Renal pelvis (tissue), 4 donors: Measurements from ENCODE around the gene DCST2. TPM values are rescaled to one million over a fixed set of nuclear protein-coding genes. Genes with fewer than 3 reads are reported as not detected.

Experiments used
- DNase-seq: peaks from one replicate; pipeline ENCODE4 v3.0.0-alpha.2; 2013
- polyA plus RNA-seq, 3 donors: library from polyadenylated mRNA; unstranded; fragments of 120-200 nt; gene quantifications; one replicate each; pipeline ENCODE4 v1.2.1, GENCODE V29; 2013; ENCODE audit not compliant: insufficient read length in 3 of 3

DCST2 gene
- polyA plus RNA-seq, 3 donors: 1.9 to 2.8 (median 2.2) TPM

- DNase-seq: peak; percentile 65
Observed at GRCh38 chr1:155050560-155051341, 17.2 kb upstream of the DCST2 start, which contains the start of gene ADAM15. TSS of gene ADAM15 (plus strand) at chr1:155051316. CDS start at chr1:155051387, 71 bp downstream.

- no peak for DNase-seq
Observed at GRCh38 chr1:155049651-155050559, 16.3 kb upstream of the DCST2 start.

GRCh38 chr1:155048449-155049334, 15.1 kb upstream of the DCST2 start:
- DNase-seq: no peak

GRCh38 chr1:155044812-155045657, 11.5 kb upstream of the DCST2 start:
- DNase-seq: peak; percentile 36

GRCh38 chr1:155044365-155044764, 10.8 kb upstream of the DCST2 start:
- no peak for DNase-seq

- DNase-seq: no peak
Observed at GRCh38 chr1:155043793-155044192, 10.2 kb upstream of the DCST2 start.

GRCh38 chr1:155043301-155043702, 9.7 kb upstream of the DCST2 start:
- DNase-seq: no peak

GRCh38 chr1:155042789-155043188, 9.2 kb upstream of the DCST2 start:
- DNase-seq: no peak

- no peak for DNase-seq
Observed at GRCh38 chr1:155040358-155041093, 6.9 kb upstream of the DCST2 start.

- DNase-seq: no peak
Observed at GRCh38 chr1:155039308-155039669, 5.7 kb upstream of the DCST2 start.

- no peak for DNase-seq
Observed at GRCh38 chr1:155038602-155039307, 5.2 kb upstream of the DCST2 start.

- DNase-seq: no peak
Observed at GRCh38 chr1:155037851-155038441, 4.4 kb upstream of the DCST2 start.

- DNase-seq: no peak
Observed at GRCh38 chr1:155037043-155037442, 3.5 kb upstream of the DCST2 start.

GRCh38 chr1:155035936-155036335, 2.4 kb upstream of the DCST2 start:
- DNase-seq: no peak

- no peak for DNase-seq
Observed at GRCh38 chr1:155034318-155035208, 982 bp upstream of the DCST2 start.

- DNase-seq: no peak
Observed at GRCh38 chr1:155032886-155033285, 695 bp downstream of the DCST2 start.

GRCh38 chr1:155030899-155031298, 2.7 kb downstream of the DCST2 start:
- no peak for DNase-seq

GRCh38 chr1:155030243-155030795, 3.3 kb downstream of the DCST2 start:
- no peak for DNase-seq
